GM10266 (cell line): ENCODE measurements around the gene RPL37.
"Not testable (repeated sequence)": the region's sequence is repeated elsewhere in the genome, so short reads cannot be mapped to it uniquely, and the experiment has no call there.

ENCODE experiments used
- DNase-seq: peaks from one replicate; pipeline ENCODE4 v3.0.0; 2012; ENCODE audit errors: extremely low spot score
- TF ChIP-seq, protein P1 (sequence below): IDR thresholded peaks from 2 replicates; pipeline ENCODE4 v1.5.1; 2012; ENCODE audit warnings: mild to moderate bottlenecking, low read depth; ENCODE audit not compliant: control insufficient read depth, insufficient read depth; ENCODE audit errors: missing control alignments

The RPL37 gene

DNA sequence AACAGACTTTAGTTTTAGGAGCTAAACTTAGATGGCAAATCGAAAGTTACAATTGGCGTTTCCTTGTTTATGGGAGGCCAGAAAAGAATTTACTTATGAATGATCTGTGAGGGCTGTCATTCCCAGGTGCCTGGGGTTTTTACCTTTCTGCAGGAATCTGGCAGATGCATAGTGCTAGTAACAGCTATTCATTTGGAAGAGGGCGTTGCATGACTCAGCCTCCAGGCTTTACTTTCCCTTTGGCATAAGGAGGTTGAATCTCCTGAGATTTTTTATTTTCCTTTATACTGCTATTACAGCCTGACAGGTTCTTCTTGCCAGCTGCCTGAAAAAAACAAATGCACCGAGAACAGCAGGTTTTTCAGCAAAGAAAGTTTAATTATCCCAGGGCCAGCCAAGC, 36.2 kb upstream of the RPL37 start:
- TF ChIP-seq, protein P1, sequence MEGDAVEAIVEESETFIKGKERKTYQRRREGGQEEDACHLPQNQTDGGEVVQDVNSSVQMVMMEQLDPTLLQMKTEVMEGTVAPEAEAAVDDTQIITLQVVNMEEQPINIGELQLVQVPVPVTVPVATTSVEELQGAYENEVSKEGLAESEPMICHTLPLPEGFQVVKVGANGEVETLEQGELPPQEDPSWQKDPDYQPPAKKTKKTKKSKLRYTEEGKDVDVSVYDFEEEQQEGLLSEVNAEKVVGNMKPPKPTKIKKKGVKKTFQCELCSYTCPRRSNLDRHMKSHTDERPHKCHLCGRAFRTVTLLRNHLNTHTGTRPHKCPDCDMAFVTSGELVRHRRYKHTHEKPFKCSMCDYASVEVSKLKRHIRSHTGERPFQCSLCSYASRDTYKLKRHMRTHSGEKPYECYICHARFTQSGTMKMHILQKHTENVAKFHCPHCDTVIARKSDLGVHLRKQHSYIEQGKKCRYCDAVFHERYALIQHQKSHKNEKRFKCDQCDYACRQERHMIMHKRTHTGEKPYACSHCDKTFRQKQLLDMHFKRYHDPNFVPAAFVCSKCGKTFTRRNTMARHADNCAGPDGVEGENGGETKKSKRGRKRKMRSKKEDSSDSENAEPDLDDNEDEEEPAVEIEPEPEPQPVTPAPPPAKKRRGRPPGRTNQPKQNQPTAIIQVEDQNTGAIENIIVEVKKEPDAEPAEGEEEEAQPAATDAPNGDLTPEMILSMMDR = no peak
- no peak for DNase-seq

DNA sequence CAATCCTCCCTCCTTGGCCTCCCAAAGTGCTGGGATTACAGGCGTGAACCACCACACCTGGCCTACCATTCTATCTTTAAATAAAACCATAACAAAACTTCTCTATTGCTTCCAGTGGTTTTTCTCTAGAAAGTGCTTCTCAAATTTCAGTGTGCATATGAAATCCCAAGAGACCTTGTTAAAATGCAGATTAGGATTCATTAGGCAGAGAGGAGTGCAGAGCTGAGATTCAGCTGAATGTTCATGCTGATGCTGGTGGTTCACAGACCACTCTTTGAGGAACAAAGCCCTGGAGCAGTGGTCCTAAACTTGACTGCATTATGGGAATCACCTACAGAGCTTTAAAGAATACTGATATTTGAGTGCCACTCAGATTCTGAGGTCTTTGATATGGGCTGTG, 34.4 kb upstream of the RPL37 start:
- TF ChIP-seq, protein P1 = no peak
- no peak for DNase-seq

DNA sequence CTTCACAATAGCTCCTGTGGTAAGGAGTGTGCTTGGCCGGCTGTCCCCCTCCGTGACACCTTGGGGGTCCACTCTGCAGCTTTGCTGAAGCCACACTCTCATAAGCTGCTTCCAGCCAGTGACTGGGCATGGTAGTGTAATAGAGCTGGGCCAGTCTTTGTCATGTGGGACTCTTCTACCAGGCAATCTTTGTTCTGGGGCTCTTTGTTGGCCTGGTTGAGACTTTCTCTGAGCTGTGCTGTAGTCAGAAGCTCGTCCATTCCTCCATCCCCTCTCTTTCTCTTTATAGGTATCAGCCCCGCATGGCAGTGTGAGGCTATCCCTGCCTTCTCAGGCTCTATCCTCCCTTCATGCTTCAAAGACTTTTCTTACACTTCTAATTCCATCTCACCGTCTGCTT, 31.8 kb upstream of the RPL37 start:
- TF ChIP-seq, protein P1 = no peak
- no peak for DNase-seq

DNA sequence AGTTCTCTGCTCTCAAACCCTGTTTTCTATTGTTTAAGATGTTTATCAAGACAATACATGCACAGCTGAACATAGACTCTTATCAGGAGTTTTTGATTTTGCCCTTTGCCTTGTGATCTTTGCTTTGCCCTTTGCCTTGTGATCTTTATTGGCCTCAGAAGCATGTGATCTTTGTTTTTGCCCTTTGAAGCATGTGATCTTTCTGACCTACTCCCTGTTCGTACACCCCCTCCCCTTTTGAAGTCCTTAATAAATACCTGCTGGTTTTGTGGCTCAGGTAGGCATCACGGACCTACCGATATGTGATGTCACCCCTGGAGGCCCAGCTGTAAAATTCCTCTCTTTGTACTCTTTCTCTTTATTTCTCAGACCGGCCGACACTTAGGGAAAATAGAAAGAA, 30.0 kb upstream of the RPL37 start:
- not testable (repeated sequence) for DNase-seq

DNA sequence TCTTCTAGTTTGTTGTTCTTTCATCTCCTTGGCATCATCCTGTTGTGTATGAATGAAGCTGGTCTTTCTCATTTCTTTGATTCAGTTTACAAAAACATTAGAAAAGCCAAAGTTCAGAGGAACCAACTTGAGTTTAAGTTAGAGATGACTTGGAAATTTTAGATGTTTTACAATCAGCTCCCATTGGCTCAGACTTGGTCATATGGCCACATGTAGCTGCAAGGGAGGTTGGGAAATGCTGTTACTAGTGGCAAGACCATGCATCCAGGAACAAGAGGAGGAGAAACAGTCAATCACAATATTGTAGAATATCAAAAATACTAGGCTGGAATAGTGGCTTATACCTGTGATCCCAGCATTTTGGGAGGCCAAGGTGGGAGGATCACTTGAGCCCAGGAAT, 25.7 kb upstream of the RPL37 start:
- DNase-seq = no peak
- TF ChIP-seq, protein P1 = no peak

DNA sequence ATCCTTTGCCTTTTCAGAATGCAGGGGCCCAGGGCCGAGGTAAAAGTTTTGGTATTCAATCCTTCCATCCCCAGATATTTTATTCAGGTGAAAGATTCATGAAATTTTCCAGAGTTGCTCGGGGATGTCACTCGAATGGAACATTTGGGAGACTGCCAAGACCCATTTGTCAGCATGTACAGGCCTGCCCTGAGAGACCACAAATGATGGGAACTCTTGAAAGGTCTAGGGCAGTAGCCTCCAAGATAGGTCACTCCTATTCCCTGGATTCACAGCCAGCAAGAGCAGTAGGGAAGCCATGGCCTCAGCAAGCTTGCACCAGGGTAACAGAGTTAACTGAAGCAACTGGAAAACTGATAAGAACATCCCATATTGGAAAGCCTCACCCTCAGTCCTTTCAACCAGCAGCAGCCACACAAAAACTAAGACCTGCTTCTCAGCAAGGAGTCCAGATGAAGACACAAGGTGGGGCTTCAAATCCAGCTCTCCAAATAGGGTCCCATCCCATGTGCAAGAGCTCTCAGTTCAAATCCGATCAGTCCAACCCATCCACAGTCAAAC, 18.7 kb upstream of the RPL37 start:
- no peak for DNase-seq
- TF ChIP-seq, protein P1 = no peak

DNA sequence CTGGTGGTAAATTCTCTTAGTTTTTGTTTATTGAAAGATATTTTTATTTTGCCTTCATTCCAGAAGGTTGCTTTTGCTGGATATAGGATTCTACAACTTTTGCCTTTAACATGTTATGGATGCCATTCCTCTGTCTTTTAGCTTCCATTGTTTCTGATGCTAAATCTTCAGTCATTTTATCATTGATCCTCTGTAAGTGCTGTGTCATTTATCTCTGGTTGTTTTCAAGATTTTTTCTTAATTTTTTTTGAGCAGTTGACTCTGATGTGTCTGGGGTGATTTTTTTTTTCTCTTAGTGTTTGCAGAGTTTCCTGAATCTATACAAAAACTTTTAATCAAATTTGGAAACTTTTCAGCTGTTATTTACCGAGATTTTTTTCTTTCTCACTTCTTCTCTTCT, 12.5 kb upstream of the RPL37 start:
- TF ChIP-seq, protein P1 = no peak
- DNase-seq = no peak

DNA sequence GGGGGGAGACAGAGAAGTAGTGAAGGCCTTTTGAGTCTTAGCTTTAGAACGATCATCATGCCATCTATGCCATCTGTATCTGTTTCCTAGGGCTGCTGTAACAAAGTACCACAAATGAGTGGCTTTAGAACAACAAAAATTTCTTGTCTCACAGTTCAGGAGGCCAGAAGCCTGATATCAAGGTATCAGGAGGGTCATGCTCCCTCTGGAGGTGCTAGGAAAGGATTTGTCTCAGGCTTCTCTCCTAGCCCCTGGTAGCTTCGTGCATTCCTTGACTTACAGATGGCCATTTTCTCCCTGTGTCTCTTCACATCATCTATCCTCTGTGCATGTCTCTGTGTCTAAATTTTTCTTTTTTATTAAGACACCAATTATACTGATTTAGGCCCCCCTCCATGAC, 11.3 kb upstream of the RPL37 start:
- no peak for DNase-seq
- TF ChIP-seq, protein P1 = no peak
